HPDE6-E6E7 (cell line): ENCODE data around the gene THEM4.
A peak's percentile ranks its signal among the peaks of the same experiment; 100 is the strongest.

ENCODE experiments used
- DNase-seq: peaks from one replicate; pipeline ENCODE4 v3.0.0; 2011; ENCODE audit warnings: missing footprints; ENCODE audit errors: extremely low spot score

The THEM4 gene

GRCh38 chr1:151909167-151910149 lies at the start of gene THEM4:
TSS of gene THEM4 (minus strand) at chr1:151909511. CDS start at chr1:151909458, 53 bp downstream.
- peak; percentile 96 for DNase-seq

- DNase-seq = no peak
These were observed 49.6 kb upstream of the THEM4 start for GRCh38 chr1:151958959-151959358.

GRCh38 chr1:151956957-151957497 lies 47.7 kb upstream of the THEM4 start:
- no peak for DNase-seq

GRCh38 chr1:151953409-151954094 lies 44.2 kb upstream of the THEM4 start:
- no peak for DNase-seq

- no peak for DNase-seq
These were observed 43.5 kb upstream of the THEM4 start for GRCh38 chr1:151952811-151953210.

GRCh38 chr1:151949371-151950193 lies 40.3 kb upstream of the THEM4 start:
- DNase-seq = no peak

DNA sequence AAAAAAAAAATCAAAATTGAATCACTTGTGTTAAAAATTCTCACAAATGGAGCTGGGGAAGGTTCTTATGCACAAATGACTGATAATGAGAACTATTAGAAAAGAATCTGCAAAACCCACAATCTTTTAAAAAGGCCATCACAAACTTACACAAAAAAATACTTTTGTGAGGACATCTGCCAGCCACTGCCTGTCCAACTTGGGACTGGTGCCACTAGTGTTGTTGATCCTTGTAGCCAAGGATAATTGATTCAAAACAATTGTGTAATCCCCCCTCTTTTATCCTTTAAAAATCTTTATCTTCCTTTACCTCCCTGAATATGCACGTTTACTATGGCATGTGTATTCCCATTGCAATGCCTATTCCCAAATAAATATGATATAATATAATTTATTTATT lies 39.2 kb upstream of the THEM4 start:
- no peak for DNase-seq

- no peak for DNase-seq
These were observed 37.8 kb upstream of the THEM4 start for GRCh38 chr1:151947140-151947539.

DNA sequence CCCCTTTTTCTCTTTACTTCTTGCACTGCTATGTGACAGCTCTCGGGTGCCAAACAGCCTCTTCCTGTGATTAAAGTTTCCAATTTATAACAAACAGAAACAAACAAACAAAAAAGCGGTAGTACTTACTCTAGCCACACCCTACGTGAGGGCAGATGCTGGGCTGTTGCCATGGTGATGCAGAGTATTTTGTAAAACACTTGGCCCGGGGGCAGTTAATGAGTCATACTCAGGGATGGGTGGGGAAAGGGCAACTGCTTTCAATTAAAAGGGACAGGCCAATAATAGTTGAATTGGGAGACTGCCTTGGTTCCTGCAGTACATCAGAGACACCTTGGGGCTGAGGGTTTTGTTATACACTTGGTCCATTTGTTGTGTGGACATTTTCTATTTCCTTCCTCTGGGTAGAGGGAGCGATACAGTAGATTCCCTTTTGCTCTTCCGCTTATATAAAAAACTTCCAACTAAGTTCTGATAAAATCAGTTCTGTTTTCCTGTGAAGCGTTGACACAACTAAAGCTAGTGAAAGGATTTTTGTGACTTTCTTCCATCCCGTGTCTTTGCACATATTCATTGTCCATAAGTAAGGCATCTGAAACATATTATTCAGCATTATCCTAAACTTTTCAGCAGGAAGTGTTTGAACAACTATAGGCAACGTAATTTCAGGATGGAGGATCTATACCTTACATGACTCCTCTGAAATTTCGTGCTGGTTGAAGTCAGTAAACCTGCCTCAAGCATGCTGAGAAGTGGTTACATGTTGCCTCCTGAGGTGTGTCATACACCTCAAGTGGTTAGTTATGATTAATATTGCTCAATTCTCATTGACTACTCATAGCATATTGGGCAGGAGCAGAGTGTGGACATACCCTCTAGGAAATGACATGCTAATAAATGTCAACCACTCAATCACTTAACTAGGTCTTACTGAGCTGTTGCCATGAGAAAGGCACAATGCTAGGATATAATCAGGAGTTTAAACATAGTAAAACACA lies 36.7 kb upstream of the THEM4 start:
- peak; percentile 79 for DNase-seq

- no peak for DNase-seq
These were observed 35.7 kb upstream of the THEM4 start for GRCh38 chr1:151944857-151945575.

GRCh38 chr1:151944126-151944856 lies 35.0 kb upstream of the THEM4 start:
- no peak for DNase-seq

DNA sequence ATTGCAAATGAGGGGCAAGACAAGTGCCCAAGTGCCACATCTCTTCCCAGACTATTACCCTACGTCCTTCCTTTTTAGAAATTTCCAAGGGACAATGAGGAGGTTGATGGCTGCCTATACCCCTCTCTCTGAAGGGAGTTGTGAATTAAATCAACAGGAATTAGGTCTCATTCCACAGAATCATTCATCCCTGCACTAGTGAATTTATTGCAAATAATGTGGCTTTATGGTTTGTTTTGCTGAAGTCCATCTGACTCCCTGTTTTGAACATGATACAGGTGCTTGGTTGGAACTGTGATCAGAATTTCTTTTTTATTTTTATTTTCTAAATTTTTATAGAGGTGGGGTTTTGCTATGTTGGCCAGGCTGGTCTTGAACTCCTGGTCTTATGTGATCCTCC lies 34.3 kb upstream of the THEM4 start:
- no peak for DNase-seq

GRCh38 chr1:151942882-151943281 lies 33.6 kb upstream of the THEM4 start:
- no peak for DNase-seq

DNA sequence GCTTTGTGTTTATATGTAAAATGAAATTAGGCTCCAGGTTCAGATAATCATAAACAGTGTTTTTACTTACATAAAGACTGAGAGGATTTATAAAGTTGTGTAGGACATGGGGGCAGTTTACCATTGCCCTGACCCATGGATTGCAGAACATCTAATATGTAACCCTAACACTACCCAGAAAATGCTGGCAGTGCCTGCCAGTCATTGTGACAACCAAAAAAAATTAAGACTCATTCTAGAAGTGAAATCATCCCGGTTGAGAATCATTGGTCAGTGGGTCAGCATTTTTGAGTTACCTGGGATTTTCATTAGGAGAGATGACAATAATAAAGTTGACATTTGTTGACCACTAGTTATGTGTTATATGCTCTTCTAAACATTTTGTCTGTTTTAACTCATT lies 31.2 kb upstream of the THEM4 start:
- no peak for DNase-seq

DNA sequence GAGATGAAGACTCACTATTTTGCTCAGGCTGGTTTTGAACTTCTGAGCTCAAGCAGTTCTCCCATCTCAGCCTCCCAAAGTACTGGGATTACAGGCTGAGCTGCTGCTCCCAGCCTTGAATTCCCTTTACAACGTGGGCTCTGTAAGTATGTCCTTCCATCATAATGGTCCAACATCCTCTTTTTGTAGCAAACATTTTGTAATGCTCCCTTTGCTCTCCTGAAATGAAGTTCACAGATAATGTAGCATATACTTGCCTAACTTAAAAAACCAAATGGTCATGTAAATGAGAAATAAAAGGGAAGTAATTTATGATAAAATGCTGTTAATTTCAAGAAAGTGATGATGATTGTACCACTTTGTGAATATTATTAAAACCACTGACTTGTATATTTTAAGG lies 30.5 kb upstream of the THEM4 start:
- DNase-seq = no peak

DNA sequence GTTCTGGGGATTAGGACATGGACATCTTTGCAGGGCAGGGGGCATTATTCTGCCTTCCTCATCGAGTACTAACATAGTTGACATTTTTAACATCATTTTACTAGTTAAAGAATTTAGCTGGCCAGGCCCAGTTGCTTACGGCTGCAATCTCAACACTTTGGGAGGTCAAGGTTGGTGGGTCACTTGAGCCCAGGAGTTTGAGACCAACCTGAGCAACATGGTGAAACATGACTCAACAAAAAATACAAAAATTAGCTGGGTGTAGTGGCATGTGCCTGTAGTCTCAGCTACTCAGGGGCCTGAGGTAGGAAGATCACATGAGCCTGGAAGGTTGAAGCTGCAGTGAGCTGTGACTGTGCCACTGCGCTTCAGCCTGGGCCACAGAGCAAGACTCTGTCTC lies 29.8 kb upstream of the THEM4 start:
- no peak for DNase-seq

- DNase-seq = no peak
These were observed 27.3 kb upstream of the THEM4 start for GRCh38 chr1:151936653-151937052.

DNA sequence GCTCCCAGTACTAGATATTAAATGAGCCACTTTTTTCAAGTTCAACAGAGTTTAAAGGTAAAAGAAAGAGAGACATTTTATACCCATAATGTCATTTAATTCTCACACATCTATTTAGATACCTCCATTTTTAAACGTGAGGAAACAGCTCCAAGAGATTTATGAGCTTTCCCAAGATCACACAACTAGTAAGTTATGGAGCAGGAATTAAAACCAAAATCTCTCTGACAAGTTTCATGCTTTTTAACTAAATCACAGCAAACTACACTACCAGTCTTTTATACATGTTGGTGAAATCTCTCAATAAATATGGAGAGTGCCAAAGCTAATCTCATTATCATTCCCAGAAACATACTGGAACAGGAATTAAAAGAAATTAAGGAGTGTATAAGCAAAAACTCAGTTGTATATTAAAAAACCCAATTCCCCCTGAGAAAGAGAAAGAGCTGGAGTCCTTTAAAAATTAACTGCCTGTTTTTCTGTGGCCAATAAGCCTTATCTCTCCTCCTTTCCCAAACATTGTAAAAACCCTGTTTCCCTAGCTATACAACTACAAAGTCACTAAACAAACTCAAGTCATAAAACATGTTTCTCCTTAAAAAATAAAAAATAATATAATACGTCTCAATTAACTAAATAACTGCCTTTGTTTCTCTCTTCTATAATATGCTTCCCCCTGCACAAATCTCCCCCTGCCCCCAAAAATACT lies 26.7 kb upstream of the THEM4 start:
- no peak for DNase-seq
